Ascending aorta (tissue), 2 donors: ENCODE data around the gene TCF19. TPM values are rescaled to one million over a fixed set of nuclear protein-coding genes. Genes with fewer than 3 reads are reported as not detected.
"Not testable (repeated sequence)": the region's sequence is repeated elsewhere in the genome, so short reads cannot be mapped to it uniquely, and the experiment has no call there.

Source experiments
- DNase-seq, 2 donors: peaks; one replicate each; pipeline ENCODE4 v3.0.0-alpha.2; 2019; ENCODE audit warnings: low spot score in 2 of 2
- H3K27ac ChIP-seq, 2 donors: fragments of 200-600 bp; sonication (generic); one replicate each; pipeline ENCODE4 v1.5.1; 2016 to 2017; ENCODE audit warnings: mild to moderate bottlenecking in 1 of 2
- H3K27me3 ChIP-seq: fragments of 200-600 bp; sonication (generic); one replicate; pipeline ENCODE4 v1.5.1; 2017
- H3K36me3 ChIP-seq, 2 donors: fragments of 200-600 bp; sonication (generic); one replicate each; pipeline ENCODE4 v1.5.1; 2016
- H3K4me1 ChIP-seq, 2 donors: fragments of 200-600 bp; sonication (generic); one replicate each; pipeline ENCODE4 v1.5.1; 2016 to 2017; ENCODE audit warnings: mild to moderate bottlenecking in 1 of 2
- H3K4me3 ChIP-seq, 2 donors: fragments of 200-600 bp; sonication (generic); one replicate each; pipeline ENCODE4 v1.5.1; 2016 to 2017; ENCODE audit warnings: mild to moderate bottlenecking in 1 of 2
- H3K9me3 ChIP-seq, 2 donors: fragments of 200-600 bp; sonication (generic); one replicate each; pipeline ENCODE4 v1.5.1; 2016
- intact Hi-C: fragments of 100-400 bp; cut with DNase I; formaldehyde crosslinking; loops from one replicate; pipeline ENCODE4 v1.15.1; 2023
- total RNA-seq: library from RNA; depleted of rRNA; stranded (reverse); fragments of >200 nt; gene quantifications from one replicate; pipeline ENCODE4 v1.1.0, GENCODE V29; 2016
- TF ChIP-seq, protein P1 (sequence below), 3 experiments: fragments of 200-600 bp in 2 of 3; fragments of 450-650 bp in 1 of 3; sonication (generic) in 2 of 3; IDR thresholded peaks; one replicate each; pipeline ENCODE4 v1.5.1; 2016 to 2019; ENCODE audit warnings: antibody characterized with exemption in 3 of 3, mild to moderate bottlenecking in 1 of 3, moderate library complexity in 1 of 3

Gene TCF19
- total RNA-seq, 1 donor from 2014 or later: 10.3 TPM

DNA sequence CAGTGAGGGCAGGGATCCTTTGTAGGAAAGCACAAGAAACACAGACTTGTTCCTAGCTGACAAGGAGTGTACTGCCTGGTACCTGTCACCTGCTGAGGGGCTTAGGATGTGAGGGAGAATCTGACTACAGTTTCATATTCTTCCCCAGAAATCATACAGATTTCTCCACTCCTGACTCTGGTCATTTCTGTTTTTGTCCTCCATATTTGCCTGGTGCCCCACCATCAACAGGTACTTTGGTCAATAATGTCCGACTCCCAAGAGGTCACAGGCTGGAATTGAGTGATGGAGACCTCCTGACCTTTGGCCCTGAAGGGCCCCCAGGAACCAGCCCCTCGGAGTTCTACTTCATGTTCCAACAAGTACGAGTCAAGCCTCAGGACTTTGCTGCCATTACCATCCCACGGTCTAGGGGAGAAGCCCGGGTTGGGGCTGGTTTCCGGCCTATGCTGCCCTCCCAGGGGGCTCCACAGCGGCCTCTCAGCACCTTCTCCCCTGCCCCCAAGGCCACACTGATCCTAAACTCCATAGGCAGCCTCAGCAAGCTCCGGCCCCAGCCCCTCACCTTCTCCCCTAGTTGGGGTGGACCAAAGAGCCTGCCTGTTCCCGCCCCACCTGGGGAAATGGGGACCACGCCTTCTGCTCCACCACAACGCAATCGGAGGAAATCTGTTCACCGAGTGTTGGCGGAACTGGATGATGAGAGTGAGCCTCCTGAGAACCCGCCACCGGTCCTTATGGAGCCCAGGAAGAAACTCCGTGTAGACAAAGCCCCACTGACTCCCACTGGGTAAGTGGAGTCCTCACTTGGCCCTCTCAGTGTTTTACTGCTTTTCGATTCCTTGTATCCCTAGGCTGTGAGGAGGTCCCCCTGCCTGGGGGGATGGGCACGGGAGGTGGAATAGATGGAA is 3.1 kb downstream of the TCF19 start:
- no peak overlapping the region for H3K4me3 ChIP-seq
- TF ChIP-seq, protein P1, sequence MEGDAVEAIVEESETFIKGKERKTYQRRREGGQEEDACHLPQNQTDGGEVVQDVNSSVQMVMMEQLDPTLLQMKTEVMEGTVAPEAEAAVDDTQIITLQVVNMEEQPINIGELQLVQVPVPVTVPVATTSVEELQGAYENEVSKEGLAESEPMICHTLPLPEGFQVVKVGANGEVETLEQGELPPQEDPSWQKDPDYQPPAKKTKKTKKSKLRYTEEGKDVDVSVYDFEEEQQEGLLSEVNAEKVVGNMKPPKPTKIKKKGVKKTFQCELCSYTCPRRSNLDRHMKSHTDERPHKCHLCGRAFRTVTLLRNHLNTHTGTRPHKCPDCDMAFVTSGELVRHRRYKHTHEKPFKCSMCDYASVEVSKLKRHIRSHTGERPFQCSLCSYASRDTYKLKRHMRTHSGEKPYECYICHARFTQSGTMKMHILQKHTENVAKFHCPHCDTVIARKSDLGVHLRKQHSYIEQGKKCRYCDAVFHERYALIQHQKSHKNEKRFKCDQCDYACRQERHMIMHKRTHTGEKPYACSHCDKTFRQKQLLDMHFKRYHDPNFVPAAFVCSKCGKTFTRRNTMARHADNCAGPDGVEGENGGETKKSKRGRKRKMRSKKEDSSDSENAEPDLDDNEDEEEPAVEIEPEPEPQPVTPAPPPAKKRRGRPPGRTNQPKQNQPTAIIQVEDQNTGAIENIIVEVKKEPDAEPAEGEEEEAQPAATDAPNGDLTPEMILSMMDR (IDR thresholded peaks at IDR 0.05): no peak
- no peaks in the 10 kb centered on the region for H3K36me3 ChIP-seq
- H3K27ac ChIP-seq: no peak overlapping the region
- DNase-seq: no peak
- no peaks in the 10 kb centered on the region for H3K9me3 ChIP-seq
- H3K4me1 ChIP-seq: peaks cover 0 to 17% of the 10 kb centered on the region in 2 donors
- no peaks in the 10 kb centered on the region for H3K27me3 ChIP-seq
- intact Hi-C loops: no loop called here

DNA sequence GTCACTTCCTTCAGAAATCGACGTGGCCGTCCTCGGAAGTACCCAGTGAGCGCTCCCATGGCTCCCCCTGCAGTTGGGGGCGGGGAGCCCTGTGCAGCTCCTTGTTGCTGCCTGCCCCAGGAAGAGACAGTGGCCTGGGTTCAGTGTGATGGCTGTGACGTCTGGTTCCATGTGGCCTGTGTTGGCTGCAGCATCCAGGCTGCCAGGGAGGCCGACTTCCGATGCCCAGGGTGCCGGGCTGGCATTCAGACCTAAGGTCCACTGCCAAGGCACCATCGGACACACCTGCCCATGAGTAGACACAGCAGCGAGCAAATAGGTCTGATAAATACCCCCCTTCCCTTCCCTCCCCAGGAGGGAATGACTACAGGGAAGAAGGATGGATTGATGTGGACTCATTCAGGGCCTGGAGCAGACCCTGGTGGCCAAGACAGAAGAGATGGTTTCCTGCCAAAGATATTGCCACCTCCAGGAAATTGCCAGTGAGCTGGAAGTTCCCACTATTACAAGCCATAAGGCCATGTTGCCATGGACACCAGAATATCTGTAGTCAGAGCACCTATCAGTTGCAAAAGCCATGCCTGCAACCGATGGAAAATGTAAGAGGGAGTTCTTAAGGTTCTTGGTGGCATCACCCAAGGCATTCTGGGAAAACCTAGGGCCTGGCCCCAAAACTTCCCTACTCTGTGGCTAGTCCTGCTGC is 4.2 kb downstream of the TCF19 start:
- Histone ChIP-seq H3K27me3 (no peaks in the 10 kb centered on the region), H3K4me1 (peaks cover 0 to 11% of the 10 kb centered on the region in 2 donors), H3K36me3 (no peaks in the 10 kb centered on the region), H3K27ac (no peak overlapping the region), H3K4me3 (no peak overlapping the region), H3K9me3 (no peaks in the 10 kb centered on the region)
- intact Hi-C loops: no loop called here
- no peak for DNase-seq
- TF ChIP-seq, protein P1 (IDR thresholded peaks at IDR 0.05): no peak

DNA sequence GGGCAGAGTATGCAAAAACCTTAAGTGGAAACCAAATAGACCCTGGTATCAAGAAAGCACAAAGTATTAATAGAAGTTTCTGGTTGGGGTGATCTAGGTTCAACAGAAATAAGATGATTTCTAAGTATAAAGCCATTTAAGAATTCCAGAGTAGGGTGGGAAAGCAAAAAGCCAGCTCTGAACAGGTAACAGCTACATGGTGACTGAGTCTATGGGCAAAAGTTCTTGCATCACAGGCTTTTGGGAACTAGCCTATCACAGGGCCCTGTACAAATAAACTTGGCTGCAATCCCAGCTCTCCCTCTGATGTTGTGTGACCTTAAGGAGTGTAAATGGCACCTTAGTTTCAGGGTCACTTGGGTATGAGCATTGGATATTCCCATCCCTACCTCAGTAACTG is 5.5 kb downstream of the TCF19 start:
- TF ChIP-seq, protein P1 (IDR thresholded peaks at IDR 0.05): no peak
- DNase-seq: no peak
- no peaks in the 10 kb centered on the region for H3K9me3 ChIP-seq
- H3K27ac ChIP-seq: no peak overlapping the region
- no peaks in the 10 kb centered on the region for H3K36me3 ChIP-seq
- no peak overlapping the region for H3K4me3 ChIP-seq
- H3K4me1 ChIP-seq: peaks cover 0 to 8% of the 10 kb centered on the region in 2 donors
- no peaks in the 10 kb centered on the region for H3K27me3 ChIP-seq
- intact Hi-C loops: no loop called here

DNA sequence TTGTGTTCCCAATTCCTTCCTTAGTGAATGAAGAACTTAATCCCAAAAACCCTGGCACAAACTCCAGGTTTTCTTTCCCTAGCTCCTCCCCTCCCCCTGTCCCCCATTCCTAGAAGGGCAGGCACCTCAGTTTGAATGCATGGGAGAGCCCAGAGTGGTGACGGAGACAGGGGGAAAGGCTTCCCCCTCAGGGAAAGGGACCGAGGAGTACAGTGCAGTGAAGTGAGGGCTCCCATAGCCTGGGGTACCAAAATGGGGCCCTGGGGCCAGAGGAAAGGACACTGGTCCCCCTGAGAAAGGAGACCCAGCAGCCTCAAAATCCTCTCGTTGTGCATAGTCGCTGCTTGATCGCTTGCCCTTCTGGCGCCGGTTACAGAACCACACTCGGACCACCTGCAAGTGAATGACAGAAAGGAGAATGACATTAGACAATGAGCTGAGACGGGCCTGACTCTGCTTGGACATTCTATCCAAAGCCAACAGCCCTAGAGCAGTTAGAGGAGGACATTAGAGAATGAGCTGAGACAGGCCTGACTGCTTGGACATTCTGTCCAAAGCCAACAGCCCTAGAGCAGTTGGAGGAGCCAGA is 6.2 kb downstream of the TCF19 start:
- intact Hi-C loops, DNase-seq: not testable (repeated sequence)

DNA sequence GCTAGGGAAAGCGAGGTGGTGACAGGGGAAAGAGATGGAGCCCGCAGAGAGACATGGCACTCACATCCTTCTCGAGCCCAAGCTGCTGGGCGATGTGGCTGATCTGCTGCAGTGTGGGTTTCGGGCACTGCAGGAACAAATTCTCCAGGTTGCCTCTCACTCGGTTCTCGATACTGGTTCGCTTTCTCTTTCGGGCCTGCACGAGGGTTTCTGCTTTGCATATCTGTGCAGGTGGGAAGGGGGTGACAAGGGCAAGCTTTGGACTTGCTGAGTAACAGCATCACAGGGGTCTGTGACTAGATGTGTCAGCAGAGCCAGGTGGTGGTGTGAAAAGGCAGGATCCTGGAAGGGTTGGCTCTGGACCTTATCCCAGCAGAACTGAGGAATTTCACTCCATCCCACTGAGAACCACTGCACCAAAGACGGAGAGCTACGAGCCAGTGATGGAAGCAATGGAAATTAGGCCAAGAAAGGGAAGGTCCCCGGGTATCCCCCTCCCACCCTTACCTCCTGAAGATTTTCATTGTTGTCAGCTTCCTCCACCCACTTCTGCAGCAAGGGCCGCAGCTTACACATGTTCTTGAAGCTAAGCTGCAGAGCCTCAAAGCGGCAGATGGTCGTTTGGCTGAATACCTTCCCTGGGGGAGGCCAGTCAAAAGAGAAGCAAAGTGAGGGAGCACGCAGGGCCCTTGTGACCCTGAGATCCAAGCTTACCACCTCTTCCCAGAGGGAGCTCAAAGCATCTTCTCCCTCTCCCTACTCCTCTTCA is 6.9 kb downstream of the TCF19 start:
- H3K36me3 ChIP-seq, H3K27me3 ChIP-seq, H3K9me3 ChIP-seq, H3K4me3 ChIP-seq, H3K4me1 ChIP-seq, DNase-seq, H3K27ac ChIP-seq, intact Hi-C loops: not testable (repeated sequence)

More for the DNA sequence above, 6.2 kb downstream of the TCF19 start:
- H3K27me3 ChIP-seq, H3K4me3 ChIP-seq, H3K27ac ChIP-seq, H3K9me3 ChIP-seq, H3K36me3 ChIP-seq, H3K4me1 ChIP-seq: not testable (repeated sequence)

DNA sequence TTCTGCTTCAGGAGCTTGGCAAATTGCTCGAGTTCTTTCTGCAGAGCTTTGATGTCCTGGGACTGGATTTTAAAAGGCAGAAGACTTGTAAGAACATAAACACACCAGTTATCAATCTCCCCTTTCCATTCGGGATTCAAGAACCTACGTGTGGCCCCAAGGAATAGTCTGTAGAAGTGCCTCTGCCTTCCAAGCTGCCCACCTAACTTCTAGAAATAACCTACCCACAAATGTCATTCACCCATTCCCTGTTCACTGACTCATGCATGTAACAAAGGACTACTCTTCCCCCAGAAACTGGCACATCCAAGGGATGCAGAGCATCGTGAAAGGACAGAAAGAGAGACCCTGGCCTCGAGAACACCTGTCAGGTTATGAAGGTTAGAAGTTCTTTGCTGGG is 7.6 kb downstream of the TCF19 start:
- H3K27me3 ChIP-seq: no peaks in the 10 kb centered on the region
- TF ChIP-seq, protein P1 (IDR thresholded peaks at IDR 0.05): no peak
- H3K9me3 ChIP-seq: no peaks in the 10 kb centered on the region
- DNase-seq: no peak
- no peak overlapping the region for H3K27ac ChIP-seq
- H3K4me3 ChIP-seq: no peak overlapping the region
- H3K4me1 ChIP-seq: no peaks in the 10 kb centered on the region
- intact Hi-C loops: no loop called here
- H3K36me3 ChIP-seq: no peaks in the 10 kb centered on the region
